ENCODE results near the gene GFM1. TPM values are rescaled to one million over a fixed set of nuclear protein-coding genes. Genes with fewer than 3 reads are reported as not detected.
A peak's percentile ranks its signal among the peaks of the same experiment; 100 is the strongest.

The GFM1 gene
- total RNA-seq, 1 experiment from 2014 or later, result 44.5 TPM

GRCh38 chr3:158731938-158732855 lies 87.9 kb downstream of the GFM1 start, which contains the start of gene RARRES1 (continued):
- TF ChIP-seq NR1H2 (CRISPR knock-in tag; IDR thresholded peaks at IDR 0.05), result no peak
- no peak for TF ChIP-seq GRHL2 (CRISPR knock-in tag; IDR thresholded peaks at IDR 0.05; ENCODE audit: insufficient replicate concordance, severe bottlenecking)
- no peak for TF ChIP-seq ZNF138 (CRISPR knock-in tag; conservative IDR thresholded peaks at IDR 0.05)
- no peak; the same call in 1 of the 2 replicates for TF ChIP-seq KAT7 (CRISPR knock-in tag; IDR thresholded peaks at IDR 0.05; ENCODE audit: borderline replicate concordance)
- TF ChIP-seq ZNF317 (CRISPR knock-in tag; IDR thresholded peaks at IDR 0.05; ENCODE audit: borderline replicate concordance, low read depth), result 0 out of 2 replicates have a peak, but pooled peaks have one; percentile 19
- TF ChIP-seq ZNF425 (CRISPR knock-in tag; conservative IDR thresholded peaks at IDR 0.05), result no peak
- peak; percentile 41; the same call in 1 of the 2 replicates for TF ChIP-seq ZNF219 (CRISPR knock-in tag; IDR thresholded peaks at IDR 0.05; ENCODE audit: borderline replicate concordance)
- peak; percentile 48; the same call in 1 of the 2 replicates for TF ChIP-seq RELA (CRISPR knock-in tag; IDR thresholded peaks at IDR 0.05; ENCODE audit: borderline replicate concordance)
- no peak for TF ChIP-seq MXD4 (CRISPR knock-in tag; IDR thresholded peaks at IDR 0.05; ENCODE audit: borderline replicate concordance)
- TF ChIP-seq ZNF232 (CRISPR knock-in tag; IDR thresholded peaks at IDR 0.05), result peak; percentile 28; the same call in 1 of the 2 replicates
- no peak for TF ChIP-seq PRRX2 (CRISPR knock-in tag; IDR thresholded peaks at IDR 0.05)
- no peak for TF ChIP-seq ZBTB43 (CRISPR knock-in tag; IDR thresholded peaks at IDR 0.05)
- TF ChIP-seq SMAD3 (CRISPR knock-in tag; IDR thresholded peaks at IDR 0.05; ENCODE audit: borderline replicate concordance), result peak; percentile 91
- TF ChIP-seq TP53 (CRISPR knock-in tag; IDR thresholded peaks at IDR 0.05), result no peak
- TF ChIP-seq, protein P1, sequence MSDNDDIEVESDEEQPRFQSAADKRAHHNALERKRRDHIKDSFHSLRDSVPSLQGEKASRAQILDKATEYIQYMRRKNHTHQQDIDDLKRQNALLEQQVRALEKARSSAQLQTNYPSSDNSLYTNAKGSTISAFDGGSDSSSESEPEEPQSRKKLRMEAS (CRISPR knock-in tag; IDR thresholded peaks at IDR 0.05), result peak; percentile 89
- TF ChIP-seq SP1 (CRISPR knock-in tag; conservative IDR thresholded peaks at IDR 0.05), result no peak
- TF ChIP-seq, protein P2, sequence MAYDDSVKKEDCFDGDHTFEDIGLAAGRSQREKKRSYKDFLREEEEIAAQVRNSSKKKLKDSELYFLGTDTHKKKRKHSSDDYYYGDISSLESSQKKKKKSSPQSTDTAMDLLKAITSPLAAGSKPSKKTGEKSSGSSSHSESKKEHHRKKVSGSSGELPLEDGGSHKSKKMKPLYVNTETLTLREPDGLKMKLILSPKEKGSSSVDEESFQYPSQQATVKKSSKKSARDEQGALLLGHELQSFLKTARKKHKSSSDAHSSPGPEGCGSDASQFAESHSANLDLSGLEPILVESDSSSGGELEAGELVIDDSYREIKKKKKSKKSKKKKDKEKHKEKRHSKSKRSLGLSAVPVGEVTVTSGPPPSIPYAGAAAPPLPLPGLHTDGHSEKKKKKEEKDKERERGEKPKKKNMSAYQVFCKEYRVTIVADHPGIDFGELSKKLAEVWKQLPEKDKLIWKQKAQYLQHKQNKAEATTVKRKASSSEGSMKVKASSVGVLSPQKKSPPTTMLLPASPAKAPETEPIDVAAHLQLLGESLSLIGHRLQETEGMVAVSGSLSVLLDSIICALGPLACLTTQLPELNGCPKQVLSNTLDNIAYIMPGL (CRISPR knock-in tag; IDR thresholded peaks at IDR 0.05), result peak; percentile 82; the same call in 1 of the 2 replicates
- no peak for TF ChIP-seq RORB (CRISPR knock-in tag; IDR thresholded peaks at IDR 0.05)
- no peak for TF ChIP-seq STAT6 (CRISPR knock-in tag; conservative IDR thresholded peaks at IDR 0.05; ENCODE audit: low read depth)
- TF ChIP-seq ETV6 (CRISPR knock-in tag; IDR thresholded peaks at IDR 0.05), result no peak
- TF ChIP-seq EMX1 (CRISPR knock-in tag; IDR thresholded peaks at IDR 0.05), result no peak
- no peak for TF ChIP-seq SOX15 (CRISPR knock-in tag; IDR thresholded peaks at IDR 0.05)
- TF ChIP-seq TCF7 (CRISPR knock-in tag; IDR thresholded peaks at IDR 0.05; ENCODE audit: low read depth), result no peak; the same call in 1 of the 2 replicates
- no peak for TF ChIP-seq NR2C2 (CRISPR knock-in tag; IDR thresholded peaks at IDR 0.05)
- peak; percentile 70; the same call in 1 of the 2 replicates for TF ChIP-seq FOXP4 (CRISPR knock-in tag; IDR thresholded peaks at IDR 0.05)
- TF ChIP-seq ATF2 (CRISPR knock-in tag; IDR thresholded peaks at IDR 0.05; ENCODE audit: borderline replicate concordance, low read depth), result no peak
